ENCODE results near the gene JMJD1C. TPM values are rescaled to one million over a fixed set of nuclear protein-coding genes. Genes with fewer than 3 reads are reported as not detected.

JMJD1C gene
- total RNA-seq, 2 experiments from 2014 or later = 389 to 399 TPM

GRCh38 chr10:63252095-63252762, 213.5 kb downstream of the JMJD1C start:
- POLR2A ChIA-PET = interaction anchor here (1.0 kb wide), 1 partner anchor 270 kb away, joined by 3 read pairs; no protein-coding TSS in a partner anchor
- no peaks in the 10 kb centered on the region for H3K27me3 ChIP-seq (ENCODE audit: control insufficient read depth in 1 of 2, insufficient read depth in 2 of 2, low read length in 2 of 2)
- no peak overlapping the region for H3K27ac ChIP-seq (ENCODE audit: low read depth in 1 of 2, low read length in 2 of 2)
- DNase-seq (no peak), ATAC-seq (ENCODE audit: poor library complexity) (no peak)
- no peaks in the 10 kb centered on the region for H3K27me3 Mint-ChIP-seq
- peaks cover 48% of the 10 kb centered on the region for H3K36me3 Mint-ChIP-seq (ENCODE audit: low read depth)
- no peak overlapping the region for H3K4me3 ChIP-seq (ENCODE audit: low read length)
- no peak for TF ChIP-seq CTCF (IDR thresholded peaks at IDR 0.05)
- H3K4me1 Mint-ChIP-seq (ENCODE audit: low read depth) = peaks cover 87% of the 10 kb centered on the region
- intact Hi-C loops (cut with DNase I, micrococcal nuclease) = loop anchor here in 1 of 2 experiments (2.0 kb wide), 1 partner anchor 15 kb away; no protein-coding TSS in a partner anchor
- peaks cover 17% of the 10 kb centered on the region for H3K36me3 ChIP-seq (ENCODE audit: insufficient read depth, low read length)
- no peaks in the 10 kb centered on the region for H3K9me3 ChIP-seq (ENCODE audit: control insufficient read depth in 1 of 2, insufficient read depth in 1 of 2, low read length in 2 of 2)
- peak overlapping the region; percentile 0 for H3K27ac Mint-ChIP-seq
- H3K9me3 Mint-ChIP-seq = no peaks in the 10 kb centered on the region
- CTCF ChIA-PET = interaction anchor here (0.9 kb wide), 1 partner anchor 22 kb away, joined by 3 read pairs; no protein-coding TSS in a partner anchor
- no peak overlapping the region for H3K4me3 Mint-ChIP-seq
- H3K4me1 ChIP-seq (ENCODE audit: insufficient read depth, low read length) = peaks cover 21% of the 10 kb centered on the region

GRCh38 chr10:63250032-63250431, 215.7 kb downstream of the JMJD1C start:
- TF ChIP-seq CTCF (IDR thresholded peaks at IDR 0.05) = no peak
- ChIA-PET POLR2A (no interaction called here), CTCF (no interaction called here)
- no peaks in the 10 kb centered on the region for H3K27me3 ChIP-seq (ENCODE audit: control insufficient read depth in 1 of 2, insufficient read depth in 2 of 2, low read length in 2 of 2)
- intact Hi-C loops (cut with DNase I, micrococcal nuclease) = no loop called here
- no peak overlapping the region for H3K4me3 ChIP-seq (ENCODE audit: low read length)
- Mint-ChIP-seq H3K4me1 (ENCODE audit: low read depth) (peaks cover 87% of the 10 kb centered on the region), H3K9me3 (peaks cover 6% of the 10 kb centered on the region), H3K27ac (no peak overlapping the region), H3K4me3 (no peak overlapping the region), H3K27me3 (no peaks in the 10 kb centered on the region), H3K36me3 (ENCODE audit: low read depth) (peaks cover 63% of the 10 kb centered on the region)
- H3K4me1 ChIP-seq (ENCODE audit: insufficient read depth, low read length) = peaks cover 13% of the 10 kb centered on the region
- H3K36me3 ChIP-seq (ENCODE audit: insufficient read depth, low read length) = peaks cover 10% of the 10 kb centered on the region
- H3K9me3 ChIP-seq (ENCODE audit: control insufficient read depth in 1 of 2, insufficient read depth in 1 of 2, low read length in 2 of 2) = peaks cover 0 to 6% of the 10 kb centered on the region in 2 experiments
- H3K27ac ChIP-seq (ENCODE audit: low read depth in 1 of 2, low read length in 2 of 2) = no peak overlapping the region
- ATAC-seq (ENCODE audit: poor library complexity) = no peak
- DNase-seq = no peak

- no peaks in the 10 kb centered on the region for H3K27me3 ChIP-seq (ENCODE audit: control insufficient read depth in 1 of 2, insufficient read depth in 2 of 2, low read length in 2 of 2)
- H3K4me1 ChIP-seq (ENCODE audit: insufficient read depth, low read length) = peaks cover 21% of the 10 kb centered on the region
- Mint-ChIP-seq H3K4me3 (peak overlapping the region; percentile 31), H3K27ac (peak overlapping the region; percentile 19), H3K36me3 (ENCODE audit: low read depth) (peaks cover 70% of the 10 kb centered on the region), H3K27me3 (no peaks in the 10 kb centered on the region), H3K4me1 (ENCODE audit: low read depth) (peaks cover 83% of the 10 kb centered on the region), H3K9me3 (peaks cover 6% of the 10 kb centered on the region)
- no peak for ATAC-seq (ENCODE audit: poor library complexity)
- H3K27ac ChIP-seq (ENCODE audit: low read depth in 1 of 2, low read length in 2 of 2) = no peak overlapping the region
- peaks cover 0 to 6% of the 10 kb centered on the region in 2 experiments for H3K9me3 ChIP-seq (ENCODE audit: control insufficient read depth in 1 of 2, insufficient read depth in 1 of 2, low read length in 2 of 2)
- POLR2A ChIA-PET = interaction anchor here (1.6 kb wide), 1 partner anchor 19 kb away, joined by 3 read pairs; no protein-coding TSS in a partner anchor
- DNase-seq = no peak
- intact Hi-C loops (cut with DNase I, micrococcal nuclease) = no loop called here
- peaks cover 10% of the 10 kb centered on the region for H3K36me3 ChIP-seq (ENCODE audit: insufficient read depth, low read length)
- no peak overlapping the region for H3K4me3 ChIP-seq (ENCODE audit: low read length)
- CTCF ChIA-PET = no interaction called here
- TF ChIP-seq CTCF (IDR thresholded peaks at IDR 0.05) = no peak
Observed at GRCh38 chr10:63247771-63248170, 218.0 kb downstream of the JMJD1C start.

All from CD4-positive, alpha-beta T cell (primary cell).